GM19438 (cell line): ENCODE measurements around the gene CCDC188.
"Not testable (repeated sequence)": the region's sequence is repeated elsewhere in the genome, so short reads cannot be mapped to it uniquely, and the experiment has no call there.

Experiments
- ATAC-seq: cut with Tn5 transposase; IDR thresholded peaks from one replicate; pipeline ENCODE4 v1.9.1; 2021; ENCODE audit warnings: low read depth; ENCODE audit not compliant: unreplicated experiment

CCDC188 gene

GRCh38 chr22:20171288-20172140 is 20.7 kb upstream of the CCDC188 start:
- no peak for ATAC-seq

- ATAC-seq: no peak
Measured at GRCh38 chr22:20170170-20170569, 19.3 kb upstream of the CCDC188 start.

GRCh38 chr22:20169253-20169822 is 18.5 kb upstream of the CCDC188 start:
- ATAC-seq: no peak

- no peak for ATAC-seq
Measured at GRCh38 chr22:20167643-20168322, 16.9 kb upstream of the CCDC188 start.

GRCh38 chr22:20166703-20167102 is 15.8 kb upstream of the CCDC188 start:
- no peak for ATAC-seq

- no peak for ATAC-seq
Measured at GRCh38 chr22:20165913-20166312, 15.1 kb upstream of the CCDC188 start.

- no peak for ATAC-seq
Measured at GRCh38 chr22:20165421-20165820, 14.6 kb upstream of the CCDC188 start.

GRCh38 chr22:20164863-20165262 is 14.0 kb upstream of the CCDC188 start:
- ATAC-seq: no peak

- no peak for ATAC-seq
Measured at GRCh38 chr22:20160041-20160440, 9.2 kb upstream of the CCDC188 start.

- ATAC-seq: not testable (repeated sequence)
Measured at GRCh38 chr22:20159531-20159930, 8.7 kb upstream of the CCDC188 start.

GRCh38 chr22:20159076-20159475 is 8.2 kb upstream of the CCDC188 start:
- no peak for ATAC-seq

- no peak for ATAC-seq
Measured at GRCh38 chr22:20158391-20159036, 7.7 kb upstream of the CCDC188 start.

GRCh38 chr22:20157430-20158183 is 6.8 kb upstream of the CCDC188 start:
- no peak for ATAC-seq

GRCh38 chr22:20156611-20157429 is 6.0 kb upstream of the CCDC188 start:
- ATAC-seq: no peak

GRCh38 chr22:20156042-20156389 is 5.2 kb upstream of the CCDC188 start:
- ATAC-seq: no peak

- ATAC-seq: no peak
Measured at GRCh38 chr22:20155330-20156041, 4.6 kb upstream of the CCDC188 start.

GRCh38 chr22:20154602-20155187 is 3.8 kb upstream of the CCDC188 start:
- no peak for ATAC-seq

- ATAC-seq: no peak
Measured at GRCh38 chr22:20153945-20154344, 3.1 kb upstream of the CCDC188 start.

- no peak for ATAC-seq
Measured at GRCh38 chr22:20152464-20152890, 1.6 kb upstream of the CCDC188 start.
